ENCODE measurements around the gene BCL2L13.

DNA sequence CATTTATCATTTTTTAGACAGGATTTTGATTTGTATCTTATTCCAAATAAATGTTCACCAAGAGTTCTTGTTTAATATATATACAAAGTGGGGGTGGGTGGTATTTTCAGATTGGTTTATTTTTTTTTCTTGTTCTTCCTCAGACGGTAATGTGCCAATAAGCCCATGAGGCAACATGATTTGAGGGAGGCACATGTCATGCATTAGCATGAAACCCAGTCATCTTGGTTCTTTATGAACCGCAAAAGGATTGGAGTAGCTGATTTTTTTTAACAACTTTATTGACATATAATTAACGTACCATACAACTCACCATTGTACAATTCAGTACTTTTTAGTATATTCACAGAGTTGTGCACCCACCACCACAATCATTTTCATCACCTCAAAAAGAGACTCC lies 2.7 kb downstream of the BCL2L13 start:
- TF ChIP-seq, protein P1, sequence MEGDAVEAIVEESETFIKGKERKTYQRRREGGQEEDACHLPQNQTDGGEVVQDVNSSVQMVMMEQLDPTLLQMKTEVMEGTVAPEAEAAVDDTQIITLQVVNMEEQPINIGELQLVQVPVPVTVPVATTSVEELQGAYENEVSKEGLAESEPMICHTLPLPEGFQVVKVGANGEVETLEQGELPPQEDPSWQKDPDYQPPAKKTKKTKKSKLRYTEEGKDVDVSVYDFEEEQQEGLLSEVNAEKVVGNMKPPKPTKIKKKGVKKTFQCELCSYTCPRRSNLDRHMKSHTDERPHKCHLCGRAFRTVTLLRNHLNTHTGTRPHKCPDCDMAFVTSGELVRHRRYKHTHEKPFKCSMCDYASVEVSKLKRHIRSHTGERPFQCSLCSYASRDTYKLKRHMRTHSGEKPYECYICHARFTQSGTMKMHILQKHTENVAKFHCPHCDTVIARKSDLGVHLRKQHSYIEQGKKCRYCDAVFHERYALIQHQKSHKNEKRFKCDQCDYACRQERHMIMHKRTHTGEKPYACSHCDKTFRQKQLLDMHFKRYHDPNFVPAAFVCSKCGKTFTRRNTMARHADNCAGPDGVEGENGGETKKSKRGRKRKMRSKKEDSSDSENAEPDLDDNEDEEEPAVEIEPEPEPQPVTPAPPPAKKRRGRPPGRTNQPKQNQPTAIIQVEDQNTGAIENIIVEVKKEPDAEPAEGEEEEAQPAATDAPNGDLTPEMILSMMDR (IDR thresholded peaks at IDR 0.05): no peak
- no peak for TF ChIP-seq POLR2A (IDR thresholded peaks at IDR 0.05)

All from right lobe of liver (tissue), 4 donors.